Suppressor macrophage treated with lipopolysaccharide for 1 hour (primary cell): Measurements from ENCODE around the gene ENTPD8.

Experiments used
- DNase-seq, 3 donors: peaks; one replicate each; pipeline ENCODE4 v3.0.0-alpha.2; 2020 to 2022

ENTPD8 gene, protein sequence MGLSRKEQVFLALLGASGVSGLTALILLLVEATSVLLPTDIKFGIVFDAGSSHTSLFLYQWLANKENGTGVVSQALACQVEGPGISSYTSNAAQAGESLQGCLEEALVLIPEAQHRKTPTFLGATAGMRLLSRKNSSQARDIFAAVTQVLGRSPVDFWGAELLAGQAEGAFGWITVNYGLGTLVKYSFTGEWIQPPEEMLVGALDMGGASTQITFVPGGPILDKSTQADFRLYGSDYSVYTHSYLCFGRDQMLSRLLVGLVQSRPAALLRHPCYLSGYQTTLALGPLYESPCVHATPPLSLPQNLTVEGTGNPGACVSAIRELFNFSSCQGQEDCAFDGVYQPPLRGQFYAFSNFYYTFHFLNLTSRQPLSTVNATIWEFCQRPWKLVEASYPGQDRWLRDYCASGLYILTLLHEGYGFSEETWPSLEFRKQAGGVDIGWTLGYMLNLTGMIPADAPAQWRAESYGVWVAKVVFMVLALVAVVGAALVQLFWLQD

DNA sequence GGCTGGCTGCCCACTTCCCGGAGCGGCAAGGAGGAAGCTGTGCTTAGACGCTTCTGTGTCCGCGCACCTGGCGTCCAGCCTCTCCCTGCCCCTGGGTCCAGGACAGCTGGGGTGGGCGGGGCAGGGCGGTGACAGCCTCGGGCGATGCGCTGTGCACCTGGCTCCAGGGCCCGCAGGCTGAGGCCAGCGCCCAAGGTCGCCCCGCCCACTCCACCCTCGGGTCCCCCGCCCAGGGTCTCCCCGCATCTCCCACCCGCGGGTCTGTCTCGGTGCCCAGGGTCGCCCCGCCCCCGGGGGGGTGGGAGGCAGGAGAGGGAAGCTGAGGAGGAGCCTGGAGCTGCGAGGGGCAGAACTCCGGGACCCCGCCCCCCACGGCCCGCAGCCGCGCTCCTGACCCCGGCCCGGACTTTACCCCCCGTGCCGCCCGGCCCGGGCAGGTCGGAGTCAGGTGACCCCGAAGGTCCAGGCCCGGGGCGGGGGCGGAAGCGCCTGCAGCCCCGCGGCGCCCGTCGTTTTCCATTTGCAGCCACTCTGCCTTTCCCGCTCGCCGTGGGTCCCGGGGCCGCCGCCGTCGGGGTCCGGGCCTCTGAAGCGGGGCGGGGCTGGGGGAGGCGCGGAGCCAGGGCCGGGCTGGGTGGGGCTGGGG, at the start of gene ENTPD8:
Gene ENTPD8, minus strand, starts transcription at position 69 of the 646 bp plus-strand sequence. CDS start 3,072 bp downstream, outside the sequence.
- peak in 1 of 3 donors; percentile 42 for DNase-seq

DNA sequence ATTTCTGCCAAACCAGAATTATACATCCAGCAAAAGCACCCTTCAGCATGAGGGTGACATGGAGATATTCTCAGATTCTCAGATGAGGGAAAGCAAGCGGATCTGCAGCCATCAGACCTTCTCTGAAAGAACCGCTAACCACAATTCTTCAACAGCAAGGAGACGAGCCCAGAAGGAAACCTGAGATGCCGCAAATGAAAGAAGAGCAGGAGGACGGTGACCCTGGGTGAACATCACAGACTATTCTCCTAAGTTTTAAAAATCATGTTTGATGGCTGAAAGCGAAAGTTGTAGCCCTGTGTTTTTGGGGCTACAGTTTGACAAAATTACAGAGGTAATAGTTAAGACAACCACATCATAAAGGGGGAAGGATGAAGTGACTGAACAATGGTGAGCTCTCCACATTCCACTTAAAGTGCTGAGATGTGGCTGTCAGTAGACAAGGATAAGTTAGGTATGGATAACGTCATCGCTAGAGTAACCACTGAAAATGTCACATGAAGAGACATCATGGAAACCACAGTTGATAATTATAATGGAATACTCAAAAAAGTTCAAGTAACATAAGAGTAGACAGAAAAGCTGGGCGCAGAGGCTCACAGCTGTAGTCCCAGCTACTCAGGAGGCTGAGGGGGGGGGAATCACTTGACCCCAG, 49.5 kb upstream of the ENTPD8 start:
- no peak for DNase-seq

GRCh38 chr9:137488906-137489305, 47.7 kb upstream of the ENTPD8 start:
- no peak for DNase-seq

- no peak for DNase-seq
These were observed 47.1 kb upstream of the ENTPD8 start for GRCh38 chr9:137488327-137488653.

- no peak for DNase-seq
These were observed 46.5 kb upstream of the ENTPD8 start for GRCh38 chr9:137487454-137488326.

DNA sequence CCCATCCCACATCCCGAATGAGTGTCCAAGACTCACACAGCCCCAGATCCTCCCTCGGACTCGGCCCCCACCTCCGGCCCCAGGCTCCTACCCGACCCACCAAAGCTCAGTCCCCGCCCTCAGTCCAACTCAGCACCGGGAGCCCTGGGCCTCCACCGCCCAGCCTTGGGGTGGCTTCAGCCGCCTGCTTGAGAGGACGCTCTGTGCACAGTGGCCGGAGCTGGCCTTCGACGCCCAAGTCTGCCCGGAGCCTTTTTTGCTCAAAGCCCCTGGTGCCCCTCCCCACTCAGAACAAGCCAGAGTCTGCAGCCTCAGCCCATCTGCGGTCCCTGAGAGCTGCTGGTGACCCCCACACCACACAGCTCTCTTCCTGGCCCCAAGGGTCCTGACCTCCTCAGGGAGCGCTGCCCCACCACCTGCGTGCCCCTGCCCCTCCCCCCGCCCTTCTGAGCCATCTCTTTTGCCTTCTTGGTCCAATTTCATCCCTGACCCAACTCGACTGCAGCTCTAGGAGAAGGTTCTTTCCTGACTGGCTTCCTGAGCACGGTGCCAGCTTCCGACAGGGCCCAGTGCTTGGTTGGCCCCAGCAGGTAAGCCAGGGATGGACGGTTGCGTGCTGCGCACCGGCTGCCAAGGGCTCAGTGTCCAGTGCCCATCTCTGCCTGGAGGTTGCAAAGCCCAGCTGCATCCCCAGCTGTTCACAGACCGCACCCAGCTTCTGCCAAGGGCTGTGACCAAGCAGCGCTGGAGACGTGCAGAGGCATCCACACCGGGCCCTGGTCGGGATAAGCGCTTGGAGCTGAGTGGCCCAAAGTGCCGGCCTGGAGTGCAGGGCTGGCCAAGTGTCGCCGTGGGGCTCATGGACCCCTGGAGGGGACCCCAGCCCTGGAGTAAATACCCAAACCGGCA, 45.6 kb upstream of the ENTPD8 start:
- no peak for DNase-seq

- no peak for DNase-seq
These were observed 45.0 kb upstream of the ENTPD8 start for GRCh38 chr9:137486141-137486490.

DNA sequence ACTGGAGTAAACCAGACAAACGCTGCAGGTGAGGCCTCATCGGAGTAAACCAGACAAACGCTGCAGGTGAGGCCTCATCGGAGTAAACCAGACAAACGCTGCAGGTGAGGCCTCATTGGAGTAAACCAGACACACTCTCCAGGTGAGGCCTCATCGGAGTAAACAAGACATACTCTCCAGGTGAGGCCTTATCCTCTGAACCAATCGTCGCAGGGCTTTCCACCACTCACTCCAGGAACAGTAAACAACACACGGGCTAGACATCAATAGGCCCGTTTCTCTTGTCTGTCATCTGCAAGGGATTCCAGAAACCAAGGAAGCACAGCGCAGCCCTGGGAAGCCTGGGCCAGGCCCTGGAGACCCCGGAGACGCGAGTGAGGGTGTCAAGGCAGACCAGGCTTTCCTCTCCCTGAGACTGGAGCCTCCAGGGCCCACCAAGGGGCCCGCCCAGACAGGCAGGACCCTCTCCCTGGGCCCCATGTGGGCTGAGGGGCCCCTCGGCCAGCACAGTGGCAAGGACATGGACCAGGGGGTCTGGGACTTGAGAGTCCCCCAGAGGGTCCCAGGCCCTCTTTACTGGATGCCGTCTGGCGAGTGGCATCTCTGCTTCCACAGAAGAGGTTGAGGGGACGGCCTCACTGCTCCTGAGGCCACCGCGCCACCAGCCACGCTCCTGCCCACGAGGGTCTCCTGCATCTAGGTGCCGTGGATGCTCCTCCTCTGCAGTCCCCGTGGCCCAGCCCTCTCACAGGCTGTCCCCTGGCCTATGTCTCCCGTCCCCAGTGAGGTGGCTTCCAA, 44.4 kb upstream of the ENTPD8 start:
- no peak for DNase-seq

- DNase-seq = no peak
These were observed 43.6 kb upstream of the ENTPD8 start for GRCh38 chr9:137484551-137485315.

DNA sequence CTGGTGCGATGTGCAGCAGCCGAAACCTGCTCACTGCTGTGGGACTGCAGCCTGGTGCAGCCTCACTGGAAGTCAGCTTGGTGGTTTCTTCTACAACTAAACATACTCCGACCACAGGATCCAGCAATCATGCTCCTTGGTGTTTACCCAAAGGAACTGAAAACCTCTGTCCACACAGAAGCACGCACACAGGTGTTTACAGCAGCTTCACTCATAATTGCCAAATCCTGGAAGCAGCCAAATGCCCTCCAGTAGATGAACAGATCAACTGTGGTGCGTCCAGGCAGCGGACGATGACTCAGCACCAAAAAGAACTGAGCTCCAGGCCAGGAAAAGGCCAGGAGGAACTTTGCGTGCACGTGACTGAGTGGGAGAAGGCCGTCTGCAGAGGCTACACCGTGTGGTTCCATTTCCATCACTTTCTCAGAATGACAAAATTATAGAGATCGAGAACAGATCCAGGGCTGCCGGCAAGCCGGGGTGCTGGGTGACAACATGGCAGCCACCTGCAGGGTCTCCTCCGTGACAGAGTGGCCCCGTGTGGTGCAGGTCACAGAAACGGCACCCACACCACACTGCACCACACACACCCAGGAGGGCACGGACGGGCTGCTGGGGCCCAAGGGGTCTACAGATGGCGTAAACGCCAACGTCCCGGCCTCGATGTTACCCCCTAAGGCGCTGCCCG, 41.1 kb upstream of the ENTPD8 start:
- peak; percentile 87 to 90 (median 88) for DNase-seq

- DNase-seq = no peak
These were observed 39.8 kb upstream of the ENTPD8 start for GRCh38 chr9:137480686-137481683.

DNA sequence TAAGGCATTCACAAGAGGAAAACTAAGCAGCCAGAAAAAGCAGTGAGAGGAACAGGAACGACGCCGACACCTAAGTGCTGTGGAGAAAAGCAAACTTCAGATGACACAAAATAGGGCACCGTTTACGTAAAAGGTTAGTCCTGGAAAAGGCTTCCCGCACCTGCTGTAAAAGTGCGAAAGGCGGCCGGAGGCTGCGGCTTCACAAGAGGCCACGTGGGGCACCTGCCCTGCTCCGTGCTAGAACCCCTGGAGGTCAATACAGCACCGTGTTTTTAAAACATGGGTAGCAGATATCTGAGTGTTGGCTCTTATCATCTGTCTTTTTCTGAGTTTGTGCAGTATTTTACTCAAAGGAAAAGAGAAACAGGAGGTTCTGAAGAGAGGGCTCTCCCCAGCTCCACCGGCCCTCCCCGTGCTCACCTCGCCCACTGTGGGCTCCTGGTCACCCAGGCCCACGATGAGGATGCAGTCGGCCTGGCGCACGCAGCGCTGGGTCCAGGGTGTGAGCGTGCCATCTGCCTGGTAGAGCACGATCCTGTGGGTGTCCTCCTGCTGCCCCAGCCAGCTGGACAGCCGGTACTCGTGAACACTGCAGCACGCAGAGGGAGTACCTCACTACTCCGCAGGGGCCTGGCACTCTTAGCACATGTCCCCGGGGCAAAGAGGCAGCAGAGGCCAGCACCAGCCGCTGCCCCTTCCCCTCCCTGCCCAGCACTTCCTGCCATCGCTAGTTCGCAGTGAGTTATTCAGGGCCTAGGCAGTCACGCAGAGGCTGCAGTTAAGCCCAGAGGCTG, 38.9 kb upstream of the ENTPD8 start:
- DNase-seq = no peak

DNA sequence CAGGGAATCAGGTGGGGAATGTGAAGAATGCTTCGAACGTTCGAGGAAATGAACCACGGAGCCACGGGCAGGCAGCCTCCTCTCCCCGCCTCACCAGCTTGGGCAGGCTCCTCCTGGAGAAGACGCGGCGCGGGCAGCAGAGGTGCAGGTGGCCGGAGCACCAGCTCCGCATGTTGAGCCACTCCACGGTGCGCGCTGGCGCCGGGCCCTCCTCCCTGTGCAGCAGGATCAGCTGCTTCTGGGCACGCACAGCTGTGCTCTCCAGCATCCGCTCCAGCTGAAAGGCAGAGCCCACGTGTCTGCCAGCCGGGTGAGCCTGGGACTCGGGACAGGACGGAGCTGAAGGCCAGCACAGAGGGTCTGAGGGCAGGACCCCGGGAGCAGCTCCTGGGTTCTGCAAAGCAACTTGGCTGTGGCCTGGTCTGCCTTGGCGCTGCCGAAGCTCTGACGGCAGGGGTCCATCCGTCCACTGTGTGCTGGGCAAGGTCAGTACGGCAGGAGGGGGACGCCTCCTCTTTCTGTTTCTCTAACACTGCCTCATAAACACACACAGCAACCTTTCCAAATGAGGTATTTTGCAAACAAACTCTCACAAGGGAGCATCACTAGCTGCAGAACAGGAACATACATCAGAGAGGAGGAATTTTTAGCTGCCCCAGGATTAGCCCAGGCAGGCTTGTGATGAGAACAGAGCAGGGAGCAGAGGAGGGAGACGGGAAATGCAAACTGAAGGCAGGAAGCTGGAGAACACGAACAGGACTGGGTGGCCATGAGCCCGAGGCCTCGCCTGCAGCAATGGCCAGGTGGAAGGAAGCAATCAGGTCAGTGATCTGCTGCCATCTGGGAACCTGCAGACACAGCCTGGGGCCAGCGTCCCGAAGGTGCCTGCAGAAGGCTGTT, 38.1 kb upstream of the ENTPD8 start:
- DNase-seq = no peak

- DNase-seq = no peak
These were observed 37.4 kb upstream of the ENTPD8 start for GRCh38 chr9:137478613-137478961.

DNA sequence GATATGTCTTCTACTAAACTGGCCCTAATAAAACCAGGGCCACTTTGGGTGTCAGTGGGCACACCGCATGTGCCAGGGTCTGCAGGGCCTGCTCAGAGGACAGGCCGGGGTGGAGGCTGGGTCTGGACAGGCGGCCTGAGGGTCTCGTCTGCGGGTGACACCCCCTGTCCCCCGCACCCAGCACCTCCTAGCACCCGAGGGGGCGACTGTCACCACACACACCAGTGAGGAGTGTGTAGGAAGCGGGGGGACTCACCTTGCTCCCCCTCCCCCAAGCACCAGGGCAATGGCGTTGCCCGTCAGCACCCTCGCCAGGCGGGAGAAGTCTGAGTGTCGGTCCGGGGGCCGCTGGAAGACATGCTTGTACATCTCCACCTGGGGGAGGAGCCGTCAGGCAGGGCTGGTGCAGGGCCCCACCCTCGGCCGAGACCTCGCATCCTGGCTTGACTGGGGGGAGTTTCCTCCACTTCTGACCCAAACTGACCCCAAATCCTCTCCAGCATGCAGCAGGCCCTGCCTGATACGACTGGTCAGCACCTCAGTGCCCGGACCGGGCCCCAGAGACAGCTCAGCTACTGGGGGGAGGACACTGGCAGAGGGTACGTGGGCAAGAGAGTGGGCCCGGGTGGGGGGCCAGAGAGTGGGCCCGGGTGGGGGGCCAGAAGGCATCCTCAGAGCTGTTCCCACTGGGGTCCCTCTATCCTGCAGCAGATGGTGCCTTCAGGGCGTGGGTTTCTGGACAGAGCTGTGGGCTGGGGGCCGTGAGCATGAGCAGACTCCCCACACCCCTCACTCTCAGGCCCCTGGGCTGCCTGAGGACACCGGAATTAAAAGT, 36.8 kb upstream of the ENTPD8 start:
- DNase-seq = no peak
